Liver (tissue), 9 donors: ENCODE measurements around the gene DYNLT1. TPM values are rescaled to one million over a fixed set of nuclear protein-coding genes. Genes with fewer than 3 reads are reported as not detected.
"Not testable (repeated sequence)": the region's sequence is repeated elsewhere in the genome, so short reads cannot be mapped to it uniquely, and the experiment has no call there.

ENCODE experiments used
- DNase-seq: peaks from one replicate; pipeline ENCODE4 v3.0.0-alpha.2; 2017; ENCODE audit warnings: low spot score
- H3K27ac ChIP-seq, 2 donors: one replicate each; pipeline ENCODE4 v1.7.0; 2013; ENCODE audit warnings: inconsistent platforms in 2 of 2, low read length in 2 of 2, control low read depth in 1 of 2, low read depth in 1 of 2, mild to moderate bottlenecking in 1 of 2
- H3K27me3 ChIP-seq, 4 donors: one replicate each; pipeline versions ENCODE4 v1.6.1 to v1.7.0; 2013; ENCODE audit warnings: low read length in 3 of 4, inconsistent platforms in 1 of 4, mild to moderate bottlenecking in 1 of 4, moderate library complexity in 1 of 4; ENCODE audit not compliant: control insufficient read depth in 4 of 4, insufficient read depth in 4 of 4
- H3K36me3 ChIP-seq, 4 donors: one replicate each; pipeline versions ENCODE4 v1.6.1 to v1.7.0; 2013; ENCODE audit warnings: low read length in 3 of 4, mild to moderate bottlenecking in 3 of 4, low read depth in 1 of 4, moderate library complexity in 1 of 4; ENCODE audit not compliant: control insufficient read depth in 4 of 4, insufficient read depth in 3 of 4
- H3K4me1 ChIP-seq, 4 donors: one replicate each; pipeline versions ENCODE4 v1.6.1 to v1.7.0; 2013; ENCODE audit warnings: low read length in 3 of 4, mild to moderate bottlenecking in 3 of 4, moderate library complexity in 1 of 4; ENCODE audit not compliant: control insufficient read depth in 4 of 4, insufficient read depth in 4 of 4
- H3K4me3 ChIP-seq, 3 donors: one replicate each; pipeline versions ENCODE4 v1.6.1 to v1.7.0; 2013; ENCODE audit warnings: low read length in 3 of 3, control low read depth in 1 of 3, low read depth in 1 of 3, mild to moderate bottlenecking in 1 of 3
- H3K9ac ChIP-seq, 2 donors: one replicate each; pipeline ENCODE4 v1.7.0; 2013; ENCODE audit warnings: low read length in 2 of 2, mild to moderate bottlenecking in 2 of 2, moderate library complexity in 2 of 2, control low read depth in 1 of 2, low read depth in 1 of 2
- H3K9me3 ChIP-seq, 4 donors: one replicate each; pipeline versions ENCODE4 v1.6.1 to v1.7.0; 2013; ENCODE audit warnings: low read length in 3 of 4; ENCODE audit not compliant: control insufficient read depth in 4 of 4
- EGR1 ChIP-seq, 2 donors: IDR thresholded peaks; 2 replicates each; pipeline ENCODE4 v1.6.1; 2016 to 2018; ENCODE audit warnings: antibody characterized with exemption in 2 of 2, low read depth in 2 of 2
- FOXA1 ChIP-seq: IDR thresholded peaks from 2 replicates; pipeline ENCODE4 v1.6.1; 2016; ENCODE audit warnings: antibody characterized with exemption
- GABPA ChIP-seq, 2 donors: IDR thresholded peaks in 1 of 2; conservative IDR thresholded peaks in 1 of 2; 2 replicates each; pipeline ENCODE4 v1.6.1; 2016; ENCODE audit warnings: antibody characterized with exemption in 2 of 2, mild to moderate bottlenecking in 1 of 2, moderate library complexity in 1 of 2
- HNF4A ChIP-seq, 2 donors: conservative IDR thresholded peaks; 2 replicates each; pipeline ENCODE4 v1.6.1; 2016; ENCODE audit warnings: antibody characterized with exemption in 2 of 2, mild to moderate bottlenecking in 2 of 2
- HNF4G ChIP-seq: IDR thresholded peaks from 2 replicates; pipeline ENCODE4 v1.6.1; 2016; ENCODE audit warnings: antibody characterized with exemption
- JUND ChIP-seq, 2 donors: IDR thresholded peaks; 2 replicates each; pipeline ENCODE4 v1.6.1; 2016; ENCODE audit warnings: antibody characterized with exemption in 2 of 2
- RAD21 ChIP-seq, 2 donors: IDR thresholded peaks; 2 replicates each; pipeline ENCODE4 v1.6.1; 2016; ENCODE audit warnings: antibody characterized with exemption in 2 of 2, mild to moderate bottlenecking in 2 of 2
- RXRA ChIP-seq, 2 donors: IDR thresholded peaks; 2 replicates each; pipeline ENCODE4 v1.6.1; 2017 to 2018; ENCODE audit warnings: antibody characterized with exemption in 2 of 2, mild to moderate bottlenecking in 1 of 2
- SP1 ChIP-seq: IDR thresholded peaks from 2 replicates; pipeline ENCODE4 v1.6.1; 2018; ENCODE audit warnings: antibody characterized with exemption, mild to moderate bottlenecking
- TAF1 ChIP-seq: conservative IDR thresholded peaks from 2 replicates; pipeline ENCODE4 v1.6.1; 2016; ENCODE audit warnings: antibody characterized with exemption, mild to moderate bottlenecking
- YY1 ChIP-seq: IDR thresholded peaks from 2 replicates; pipeline ENCODE4 v1.6.1; 2016; ENCODE audit warnings: antibody characterized with exemption, mild to moderate bottlenecking
- WGBS: extraction: QIAGEN DNeasy Blood & Tissue Kit; methylation state at CpG from one replicate; pipeline ENCODE4 v1.1.7; 2013; 5-methylcytosine and 5-hydroxymethylcytosine counted together
- polyA plus RNA-seq, 2 donors: library from polyadenylated mRNA; stranded (reverse) in 1 of 2; unstranded in 1 of 2; fragments of 200-250 nt in 1 of 2; fragments of >200 nt in 1 of 2; fragmentation: Nextera tagmentation in 1 of 2; extraction: Ambion mirVana in 1 of 2; gene quantifications; one replicate each; pipeline versions ENCODE4 v1.2.1 to v1.2.3, GENCODE V29; 2013 to 2015
- total RNA-seq, 2 donors: library from RNA; depleted of rRNA; stranded (reverse); fragments of >200 nt; gene quantifications; one replicate each; pipeline ENCODE4 v1.2.3, GENCODE V29; 2014
- TF ChIP-seq, protein P1 (sequence below): IDR thresholded peaks from 2 replicates; pipeline ENCODE4 v1.6.1; 2016; ENCODE audit warnings: antibody characterized with exemption
- TF ChIP-seq, protein P2 (sequence below): IDR thresholded peaks from 2 replicates; pipeline ENCODE4 v1.6.1; 2016; ENCODE audit warnings: antibody characterized with exemption
- TF ChIP-seq, protein P3 (sequence below): fragments of 150-350 bp; IDR thresholded peaks from 2 replicates; pipeline ENCODE4 v1.5.1; 2017; ENCODE audit warnings: improper control_type of control experiment, low read depth, low read length; ENCODE audit not compliant: missing input control
- donor health status: healthy.
- donor health status: healthy.
- donor health status: healthy.
- donor health status: healthy.
- donor health status: healthy.

Gene DYNLT1
- total and polyA plus RNA-seq, 4 donors, result 17.7 to 86.9 (median 38.3) TPM

DNA sequence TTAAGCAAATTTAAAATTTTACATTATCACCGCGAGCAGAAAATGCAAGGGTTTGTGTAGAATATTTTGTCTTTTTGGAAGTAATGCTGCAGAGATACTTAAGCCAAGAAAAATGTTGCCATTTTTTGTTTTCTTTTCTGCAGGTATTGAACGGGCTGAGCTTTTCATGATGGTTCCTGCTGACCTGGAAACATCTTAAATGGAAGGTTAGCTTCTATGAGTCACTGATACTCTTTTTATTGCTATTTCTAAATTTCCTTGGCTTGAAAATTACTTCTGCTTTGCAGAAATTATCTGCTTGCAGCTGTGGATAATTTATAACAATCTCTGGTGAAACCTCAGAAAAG lies 18.0 kb upstream of the DYNLT1 start:
- H3K27me3 ChIP-seq, result no peaks in the 10 kb centered on the region
- 79% methylated on average over 3 of the region's 3 CpGs for WGBS
- no peak overlapping the region for H3K27ac ChIP-seq
- H3K4me3 ChIP-seq, result no peak overlapping the region
- DNase-seq, result no peak
- no peaks in the 10 kb centered on the region for H3K9me3 ChIP-seq
- peaks cover 0 to 1% (median 0%) of the 10 kb centered on the region in 4 donors for H3K36me3 ChIP-seq
- no peak overlapping the region for H3K9ac ChIP-seq
- TF ChIP-seq RAD21 (IDR thresholded peaks at IDR 0.05) (no peak), YY1 (no peak), HNF4G (no peak), TAF1 (no peak), RXRA (IDR thresholded peaks at IDR 0.05) (no peak), HNF4A (conservative IDR thresholded peaks at IDR 0.05) (no peak), JUND (IDR thresholded peaks at IDR 0.05) (no peak)
- TF ChIP-seq, protein P1, sequence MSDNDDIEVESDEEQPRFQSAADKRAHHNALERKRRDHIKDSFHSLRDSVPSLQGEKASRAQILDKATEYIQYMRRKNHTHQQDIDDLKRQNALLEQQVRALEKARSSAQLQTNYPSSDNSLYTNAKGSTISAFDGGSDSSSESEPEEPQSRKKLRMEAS, result no peak
- TF ChIP-seq, protein P2, sequence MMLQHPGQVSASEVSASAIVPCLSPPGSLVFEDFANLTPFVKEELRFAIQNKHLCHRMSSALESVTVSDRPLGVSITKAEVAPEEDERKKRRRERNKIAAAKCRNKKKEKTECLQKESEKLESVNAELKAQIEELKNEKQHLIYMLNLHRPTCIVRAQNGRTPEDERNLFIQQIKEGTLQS, result no peak
- no peaks in the 10 kb centered on the region for H3K4me1 ChIP-seq

DNA sequence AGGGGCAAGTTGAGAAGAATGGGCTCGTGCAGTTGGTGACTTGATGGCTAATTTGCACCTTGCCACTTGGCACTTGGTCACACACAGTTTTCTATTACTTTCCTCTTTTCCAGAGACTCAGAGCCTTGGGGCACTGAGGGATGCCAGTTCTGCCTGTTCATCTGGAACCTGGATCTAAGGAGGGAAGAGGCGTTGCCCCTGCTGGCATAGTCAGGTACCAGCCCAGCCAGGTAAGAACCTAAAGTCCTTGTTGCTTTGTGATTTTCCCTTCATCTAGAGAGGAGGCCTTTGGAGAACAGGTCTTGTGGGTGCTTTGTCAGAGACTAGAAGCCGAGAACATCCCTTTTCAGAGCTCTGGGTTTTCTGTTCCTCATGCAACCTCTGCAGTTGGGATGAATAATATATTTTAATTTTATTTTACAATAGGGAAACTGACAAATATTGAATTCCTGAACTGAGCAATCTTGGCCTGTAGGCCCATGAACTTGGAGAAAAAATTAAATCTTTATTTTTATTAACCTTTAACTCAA lies 16.7 kb upstream of the DYNLT1 start:
- TF ChIP-seq YY1 (no peak), JUND (IDR thresholded peaks at IDR 0.05) (no peak), FOXA1 (no peak), SP1 (no peak), EGR1 (IDR thresholded peaks at IDR 0.05; ENCODE audit: low read depth in 2 of 2) (no peak), HNF4G (no peak)
- H3K36me3 ChIP-seq, result no peaks in the 10 kb centered on the region
- H3K9ac ChIP-seq, result no peak overlapping the region
- no peaks in the 10 kb centered on the region for H3K4me1 ChIP-seq
- no peak overlapping the region for H3K4me3 ChIP-seq
- H3K9me3 ChIP-seq, result no peaks in the 10 kb centered on the region
- DNase-seq, result no peak
- no peaks in the 10 kb centered on the region for H3K27me3 ChIP-seq
- WGBS, result 93% methylated on average over 3 of the region's 3 CpGs
- H3K27ac ChIP-seq, result no peak overlapping the region

DNA sequence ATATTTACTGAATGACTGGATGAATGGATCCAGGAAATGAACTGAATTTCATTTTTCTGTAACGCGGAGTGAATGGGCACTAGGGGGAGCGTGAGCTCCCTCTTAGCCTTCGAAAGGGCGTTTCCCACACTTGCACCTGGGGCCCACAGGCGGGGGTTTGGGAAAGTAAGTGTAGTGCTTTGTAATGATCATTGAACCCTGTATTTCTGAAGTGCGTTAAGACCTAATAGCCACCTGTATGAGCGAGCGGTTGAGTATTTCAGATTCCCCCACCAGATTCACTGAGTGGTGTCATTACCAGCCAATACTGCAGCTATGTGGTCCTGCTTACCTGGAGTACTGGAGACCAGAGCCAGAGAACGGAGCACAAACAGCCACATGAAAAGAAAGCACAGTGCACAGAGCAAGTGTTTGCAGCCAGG lies 15.8 kb upstream of the DYNLT1 start:
- Histone ChIP-seq H3K9ac (no peak overlapping the region), H3K27me3 (no peaks in the 10 kb centered on the region), H3K27ac (no peak overlapping the region), H3K4me3 (no peak overlapping the region), H3K9me3 (no peaks in the 10 kb centered on the region), H3K4me1 (no peaks in the 10 kb centered on the region), H3K36me3 (no peaks in the 10 kb centered on the region)
- WGBS, result 32% methylated on average over 10 of the region's 10 CpGs
- TF ChIP-seq, protein P3, sequence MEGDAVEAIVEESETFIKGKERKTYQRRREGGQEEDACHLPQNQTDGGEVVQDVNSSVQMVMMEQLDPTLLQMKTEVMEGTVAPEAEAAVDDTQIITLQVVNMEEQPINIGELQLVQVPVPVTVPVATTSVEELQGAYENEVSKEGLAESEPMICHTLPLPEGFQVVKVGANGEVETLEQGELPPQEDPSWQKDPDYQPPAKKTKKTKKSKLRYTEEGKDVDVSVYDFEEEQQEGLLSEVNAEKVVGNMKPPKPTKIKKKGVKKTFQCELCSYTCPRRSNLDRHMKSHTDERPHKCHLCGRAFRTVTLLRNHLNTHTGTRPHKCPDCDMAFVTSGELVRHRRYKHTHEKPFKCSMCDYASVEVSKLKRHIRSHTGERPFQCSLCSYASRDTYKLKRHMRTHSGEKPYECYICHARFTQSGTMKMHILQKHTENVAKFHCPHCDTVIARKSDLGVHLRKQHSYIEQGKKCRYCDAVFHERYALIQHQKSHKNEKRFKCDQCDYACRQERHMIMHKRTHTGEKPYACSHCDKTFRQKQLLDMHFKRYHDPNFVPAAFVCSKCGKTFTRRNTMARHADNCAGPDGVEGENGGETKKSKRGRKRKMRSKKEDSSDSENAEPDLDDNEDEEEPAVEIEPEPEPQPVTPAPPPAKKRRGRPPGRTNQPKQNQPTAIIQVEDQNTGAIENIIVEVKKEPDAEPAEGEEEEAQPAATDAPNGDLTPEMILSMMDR, result peak; percentile 55
- TF ChIP-seq GABPA (IDR thresholded peaks at IDR 0.05 in 1 of 2, conservative IDR thresholded peaks at IDR 0.05 in 1 of 2) (no peak), RAD21 (IDR thresholded peaks at IDR 0.05) (peak; percentile 71 to 74)
- no peak for DNase-seq

DNA sequence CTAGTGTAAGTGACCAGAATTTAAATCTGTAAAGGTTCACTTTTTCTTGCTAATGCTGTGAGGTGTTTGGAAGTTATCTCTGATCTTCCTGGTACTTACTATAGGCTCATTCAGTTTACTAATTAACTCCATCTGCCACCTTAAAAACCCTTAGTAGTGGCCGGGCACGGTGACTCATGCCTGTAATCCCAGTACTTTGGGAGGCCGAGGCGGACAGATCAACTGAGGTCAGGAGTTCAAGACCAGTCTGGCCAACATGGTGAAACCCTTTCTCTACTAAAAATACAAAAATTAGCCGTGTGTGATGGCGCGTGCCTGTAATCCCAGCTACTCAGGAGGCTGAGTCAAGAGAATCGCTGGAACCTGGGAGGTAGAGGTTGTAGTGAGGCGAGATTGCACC lies 12.4 kb upstream of the DYNLT1 start:
- not testable (repeated sequence) for H3K4me3 ChIP-seq, H3K9me3 ChIP-seq, H3K27me3 ChIP-seq, H3K27ac ChIP-seq, H3K4me1 ChIP-seq, H3K9ac ChIP-seq, H3K36me3 ChIP-seq, DNase-seq
- 74% methylated on average over 9 of the region's 9 CpGs for WGBS
